GM12892 (cell line): ENCODE measurements around the gene KRTAP5-2.

ENCODE experiments used
- POLR2A ChIP-seq: IDR thresholded peaks from 2 replicates; pipeline ENCODE4 v1.6.1; 2011; ENCODE audit warnings: low read depth, low read length, control low read depth
- TAF1 ChIP-seq: IDR thresholded peaks from 2 replicates; pipeline ENCODE4 v1.6.1; 2011; ENCODE audit warnings: low read depth, mild to moderate bottlenecking, control low read depth, low read length, borderline replicate concordance

GRCh38 chr11:1638344-1638743 lies 40.2 kb upstream of the KRTAP5-2 start:
- TF ChIP-seq POLR2A (no peak), TAF1 (no peak)
